GM12878 (cell line): ENCODE results near the gene U2AF2. TPM values are rescaled to one million over a fixed set of nuclear protein-coding genes. Genes with fewer than 3 reads are reported as not detected.

Experiments
- ATAC-seq: fragments of 200-7000 bp; cut with Tn5 transposase; 3 replicates; pipeline ENCODE4 v1.9.1; 2020; ENCODE audit warnings: mild to moderate bottlenecking, moderate library complexity
- BruUV-seq: library from RNA; stranded (reverse); fragments of 400-500 nt; replicated peaks from 2 replicates; lab custom pipeline; 2021; lab: Mats Ljungman, UMichigan
- CTCF ChIA-PET: fragments of 300-600 bp; sonication (Branson Sonifier 250); formaldehyde crosslinking; extraction: SDS; loops from one replicate; lab custom pipeline; 2021; ENCODE audit warnings: inconsistent platforms; lab: Yijun Ruan, JAX
- POLR2A ChIA-PET: fragments of 350-600 bp; formaldehyde crosslinking; extraction: SDS; loops from one replicate; lab custom pipeline; 2021; ENCODE audit warnings: inconsistent platforms; lab: Charles Lee
- RAD21 ChIA-PET: fragments of 300-600 bp; sonication (Branson Sonifier 250); formaldehyde crosslinking; loops from one replicate; lab custom pipeline; 2023; ENCODE audit warnings: antibody characterized with exemption; ENCODE audit not compliant: unreplicated experiment; lab: Charles Lee
- SMC1A ChIA-PET: fragments of 300-600 bp; sonication (Branson Sonifier 250); formaldehyde crosslinking; loops from one replicate; lab custom pipeline; 2023; ENCODE audit not compliant: unreplicated experiment, uncharacterized antibody; lab: Charles Lee
- DNase-seq: peaks from one replicate; pipeline ENCODE4 v3.0.0-alpha.2; 2011; ENCODE audit warnings: low read depth, low spot score
- FAIRE-seq: peaks from 3 replicates; lab custom pipeline; 2011; peaks lifted over from hg19 to GRCh38; lab: Jason Lieb, UNC
- H2AFZ ChIP-seq: 2 replicates; pipeline ENCODE4 v1.6.0; 2011; ENCODE audit warnings: low read depth, low read length, control low read depth; ENCODE audit not compliant: control insufficient read depth
- H3K27ac ChIP-seq: 2 replicates; pipeline ENCODE4 v1.5.1; 2011; ENCODE audit warnings: control low read depth; ENCODE audit not compliant: control insufficient read depth, insufficient read depth
- H3K27me3 ChIP-seq, 2 experiments: replicated peaks in 1 of 2; 2 replicates each; pipeline versions ENCODE4 v1.6.0 to v1.6.1; 2011; ENCODE audit warnings: low read length in 1 of 2; ENCODE audit not compliant: control insufficient read depth in 2 of 2, insufficient read depth in 2 of 2
- H3K36me3 ChIP-seq, 2 experiments: 2 replicates each; pipeline ENCODE4 v1.5.1; 2011; ENCODE audit warnings: low read length in 1 of 2; ENCODE audit not compliant: control insufficient read depth in 2 of 2, insufficient read depth in 2 of 2
- H3K4me1 ChIP-seq: 2 replicates; pipeline ENCODE4 v1.6.1; 2011; ENCODE audit warnings: mild to moderate bottlenecking, low read length, moderate library complexity, mixed read lengths; ENCODE audit not compliant: control insufficient read depth, insufficient read depth
- H3K4me2 ChIP-seq: 2 replicates; pipeline ENCODE4 v1.6.0; 2011; ENCODE audit warnings: control low read depth; ENCODE audit not compliant: control insufficient read depth, insufficient read depth
- H3K4me3 ChIP-seq: fragments of 200-600 bp; sonication (generic); 2 replicates; pipeline ENCODE4 v1.5.1; 2016
- H3K79me2 ChIP-seq: 2 replicates; pipeline ENCODE4 v1.6.0; 2011; ENCODE audit warnings: low read length; ENCODE audit not compliant: control insufficient read depth, insufficient read depth
- H3K9ac ChIP-seq: 2 replicates; pipeline ENCODE4 v1.8.0; 2011; ENCODE audit warnings: low read length, control low read depth, mixed read lengths; ENCODE audit not compliant: control insufficient read depth, insufficient read depth
- H3K9me3 ChIP-seq: replicated peaks from 3 replicates; pipeline ENCODE4 v1.5.1; 2011; ENCODE audit warnings: mild to moderate bottlenecking, low read length; ENCODE audit not compliant: control insufficient read depth, insufficient read depth
- H4K20me1 ChIP-seq: 2 replicates; pipeline ENCODE4 v1.6.0; 2011; ENCODE audit not compliant: control insufficient read depth, insufficient read depth
- BRCA1 ChIP-seq: IDR thresholded peaks from 2 replicates; pipeline ENCODE4 v1.6.1; 2011; ENCODE audit warnings: low read depth, low read length, improper control_type of control experiment
- ETV6 ChIP-seq, 2 experiments: fragments of 450-650 bp in 1 of 2; IDR thresholded peaks in 1 of 2; conservative IDR thresholded peaks in 1 of 2; 2 replicates each; pipeline ENCODE4 v1.6.1; 2014; ENCODE audit warnings: antibody characterized with exemption in 1 of 2, borderline replicate concordance in 1 of 2, low read depth in 1 of 2, mild to moderate bottlenecking in 1 of 2, moderate library complexity in 1 of 2
- FOXM1 ChIP-seq: IDR thresholded peaks from 2 replicates; pipeline ENCODE4 v1.6.1; 2012; ENCODE audit warnings: low read depth, mild to moderate bottlenecking, inconsistent platforms, low read length, moderate library complexity
- HCFC1 ChIP-seq: fragments of 150-350 bp; IDR thresholded peaks from 2 replicates; pipeline ENCODE4 v1.6.1; 2014; ENCODE audit warnings: low read length
- IRF3 ChIP-seq: fragments of 450-650 bp; IDR thresholded peaks from 2 replicates; pipeline ENCODE4 v1.6.1; 2014; ENCODE audit warnings: mild to moderate bottlenecking
- NRF1 ChIP-seq: conservative IDR thresholded peaks from 2 replicates; pipeline ENCODE4 v1.6.1; 2011; ENCODE audit warnings: mild to moderate bottlenecking, low read depth, low read length, improper control_type of control experiment
- RAD21 ChIP-seq: IDR thresholded peaks from 2 replicates; pipeline ENCODE4 v1.6.1; 2011; ENCODE audit warnings: mild to moderate bottlenecking, low read depth, low read length, moderate library complexity; ENCODE audit not compliant: insufficient read depth
- RUNX3 ChIP-seq: IDR thresholded peaks from 2 replicates; pipeline ENCODE4 v1.6.1; 2012; ENCODE audit warnings: low read length, inconsistent platforms
- SMAD5 ChIP-seq: IDR thresholded peaks from 2 replicates; pipeline ENCODE4 v1.6.1; 2016; ENCODE audit warnings: antibody characterized with exemption, low read depth
- SMARCA5 ChIP-seq: fragments of 450-650 bp; IDR thresholded peaks from 2 replicates; pipeline ENCODE4 v1.6.1; 2017; ENCODE audit warnings: mild to moderate bottlenecking
- WRNIP1 ChIP-seq: IDR thresholded peaks from 2 replicates; pipeline ENCODE4 v1.6.1; 2011; ENCODE audit warnings: low read depth, low read length, improper control_type of control experiment, borderline replicate concordance
- ZNF207 ChIP-seq: fragments of 450-650 bp; IDR thresholded peaks from 2 replicates; pipeline ENCODE4 v1.6.1; 2014; ENCODE audit warnings: antibody characterized with exemption, mild to moderate bottlenecking, borderline replicate concordance
- ZNF622 ChIP-seq: fragments of 450-650 bp; IDR thresholded peaks from 2 replicates; pipeline ENCODE4 v1.6.1; 2017; ENCODE audit warnings: mild to moderate bottlenecking, inconsistent platforms
- WGBS: methylation state at CpG from one replicate; pipeline ENCODE4 v1.1.6; 2016; ENCODE audit warnings: low lambda C conversion rate; ENCODE audit not compliant: insufficient replicate concordance, insufficient coverage; ENCODE audit errors: missing lambda C conversion rate; 5-methylcytosine and 5-hydroxymethylcytosine counted together
- in situ Hi-C: fragments of 300-500 bp; cut with MboI; formaldehyde crosslinking; loops from 9 replicates; pipeline ENCODE4 v1.14.3; 2018; ENCODE audit warnings: mixed read lengths
- intact Hi-C: fragments of 100-400 bp; cut with micrococcal nuclease; formaldehyde crosslinking; loops from one replicate; pipeline ENCODE4 v1.14.2; 2022; ENCODE audit not compliant: unreplicated experiment
- polyA plus RNA-seq, 11 experiments: library from polyadenylated mRNA; depleted of rRNA in 4 of 11; unstranded in 6 of 11; stranded (reverse) in 5 of 11; fragments of >200 nt; fragmentation: Nextera tagmentation in 4 of 11; fragmentation: Illumina TruSeq in 1 of 11; extraction: Ambion mirVana in 4 of 11; extraction: Trizol in 1 of 11; gene quantifications; 1 replicate in 1 of 11; 2 replicates in 10 of 11; pipeline versions ENCODE4 v1.2.1 to v1.2.3, GENCODE V29; 2011 to 2016; ENCODE audit warnings: inconsistent platforms in 2 of 11, missing spikeins in 2 of 11, low read depth in 1 of 11
- total RNA-seq, 4 experiments: library from RNA; depleted of rRNA in 3 of 4; stranded (reverse); fragments of >200 nt in 3 of 4; fragmentation: Illumina TruSeq in 1 of 4; extraction: Trizol in 1 of 4; gene quantifications; 2 replicates each; pipeline versions ENCODE4 v1.2.1 to v1.2.3, GENCODE V29; 2013 to 2021
- TF ChIP-seq, protein P1 (sequence below), 3 experiments: IDR thresholded peaks in 2 of 3; conservative IDR thresholded peaks in 1 of 3; 2 replicates each; pipeline ENCODE4 v1.5.1; 2011; ENCODE audit warnings: low read depth in 3 of 3, low read length in 3 of 3, mild to moderate bottlenecking in 3 of 3, control low read depth in 2 of 3, moderate library complexity in 2 of 3, inconsistent platforms in 1 of 3, mixed read lengths in 1 of 3; ENCODE audit not compliant: control insufficient read depth in 2 of 3, insufficient read depth in 1 of 3; ENCODE audit errors: extremely low read depth in 1 of 3

The U2AF2 gene
- total and polyA plus RNA-seq, 10 of the 15 experiments (the other 5 are each of a cell fraction or from before 2014, with no cell fraction given): 3.0 to 338 (median 130) TPM

DNA sequence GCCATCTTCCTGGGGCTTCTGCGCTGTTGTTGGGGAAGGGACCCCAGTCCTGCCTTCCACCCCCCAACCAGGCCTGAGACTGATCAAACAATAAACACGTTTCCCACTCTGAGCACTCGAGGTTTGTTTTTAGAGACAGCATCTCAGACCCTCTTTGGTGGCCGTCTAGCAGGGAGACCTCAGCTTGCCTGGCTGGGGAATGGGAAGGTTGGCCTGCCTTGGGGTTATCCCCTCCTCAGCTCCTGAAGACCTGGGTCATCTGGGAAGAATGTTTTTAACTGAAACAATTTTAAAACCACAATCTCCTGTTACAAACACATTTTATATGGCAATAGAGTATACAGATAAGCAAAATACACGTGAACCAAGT is 9.3 kb upstream of the U2AF2 start:
- ATAC-seq (no peak), DNase-seq (no peak), FAIRE-seq (no peak)
- Histone ChIP-seq H3K9ac (peak overlapping the region; percentile 10; the same call in 1 of the 2 replicates), H3K27ac (no peak overlapping the region), H2AFZ (no peak overlapping the region), H4K20me1 (no peaks in the 10 kb centered on the region), H3K4me2 (peak overlapping the region; percentile 91), H3K36me3 (0 out of 4 replicates have a peak, but pooled peaks cover 0 to 2% of the 10 kb centered on the region in 2 experiments), H3K4me1 (peaks cover 25% of the 10 kb centered on the region), H3K9me3 (no peaks in the 10 kb centered on the region), H3K27me3 (no peaks in the 10 kb centered on the region), H3K4me3 (peak overlapping the region; percentile 95; the same call in 1 of the 2 replicates), H3K79me2 (peaks cover 64% of the 10 kb centered on the region)
- CTCF ChIA-PET: interaction anchor here (0.6 to 4.6 kb wide), 5 partner anchors 8 to 179 kb away, joined by 3 to 52 read pairs (median 3); partner anchors contain the start of gene U2AF2
- SMC1A ChIA-PET: interaction anchor here (0.7 kb wide), 1 partner anchor 13 kb away, joined by 3 read pairs; no protein-coding TSS in a partner anchor
- 31% methylated on average over 5 of the region's 5 CpGs for WGBS
- TF ChIP-seq RAD21 (no peak), WRNIP1 (no peak), SMAD5 (no peak), SMARCA5 (no peak), BRCA1 (no peak), FOXM1 (no peak), ZNF207 (no peak), HCFC1 (no peak), ZNF622 (no peak), IRF3 (no peak), ETV6 (conservative IDR thresholded peaks at IDR 0.05 in 1 of 2, IDR thresholded peaks at IDR 0.05 in 1 of 2; ENCODE audit: borderline replicate concordance in 1 of 2, low read depth in 1 of 2) (no peak), RUNX3 (no peak), NRF1 (no peak)
- TF ChIP-seq, protein P1, sequence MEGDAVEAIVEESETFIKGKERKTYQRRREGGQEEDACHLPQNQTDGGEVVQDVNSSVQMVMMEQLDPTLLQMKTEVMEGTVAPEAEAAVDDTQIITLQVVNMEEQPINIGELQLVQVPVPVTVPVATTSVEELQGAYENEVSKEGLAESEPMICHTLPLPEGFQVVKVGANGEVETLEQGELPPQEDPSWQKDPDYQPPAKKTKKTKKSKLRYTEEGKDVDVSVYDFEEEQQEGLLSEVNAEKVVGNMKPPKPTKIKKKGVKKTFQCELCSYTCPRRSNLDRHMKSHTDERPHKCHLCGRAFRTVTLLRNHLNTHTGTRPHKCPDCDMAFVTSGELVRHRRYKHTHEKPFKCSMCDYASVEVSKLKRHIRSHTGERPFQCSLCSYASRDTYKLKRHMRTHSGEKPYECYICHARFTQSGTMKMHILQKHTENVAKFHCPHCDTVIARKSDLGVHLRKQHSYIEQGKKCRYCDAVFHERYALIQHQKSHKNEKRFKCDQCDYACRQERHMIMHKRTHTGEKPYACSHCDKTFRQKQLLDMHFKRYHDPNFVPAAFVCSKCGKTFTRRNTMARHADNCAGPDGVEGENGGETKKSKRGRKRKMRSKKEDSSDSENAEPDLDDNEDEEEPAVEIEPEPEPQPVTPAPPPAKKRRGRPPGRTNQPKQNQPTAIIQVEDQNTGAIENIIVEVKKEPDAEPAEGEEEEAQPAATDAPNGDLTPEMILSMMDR (IDR thresholded peaks at IDR 0.05 in 2 of 3, conservative IDR thresholded peaks at IDR 0.05 in 1 of 3; ENCODE audit: control insufficient read depth in 2 of 3, extremely low read depth in 1 of 3, insufficient read depth in 1 of 3, low read depth in 3 of 3, low read length in 3 of 3): no peak
- intact Hi-C loops (no loop called here), in situ Hi-C loops (no loop called here)
- BruUV-seq: no TSS peak
- RAD21 ChIA-PET: interaction anchor here (0.7 kb wide), 1 partner anchor 39 kb away, joined by 3 read pairs; no protein-coding TSS in a partner anchor
- POLR2A ChIA-PET: interaction anchor here (0.6 to 3.3 kb wide), 4 partner anchors 9 to 1184 kb away, joined by 3 to 20 read pairs (median 7); partner anchors contain the start of gene U2AF2
